ENCODE data around the gene ERMN.

DNA sequence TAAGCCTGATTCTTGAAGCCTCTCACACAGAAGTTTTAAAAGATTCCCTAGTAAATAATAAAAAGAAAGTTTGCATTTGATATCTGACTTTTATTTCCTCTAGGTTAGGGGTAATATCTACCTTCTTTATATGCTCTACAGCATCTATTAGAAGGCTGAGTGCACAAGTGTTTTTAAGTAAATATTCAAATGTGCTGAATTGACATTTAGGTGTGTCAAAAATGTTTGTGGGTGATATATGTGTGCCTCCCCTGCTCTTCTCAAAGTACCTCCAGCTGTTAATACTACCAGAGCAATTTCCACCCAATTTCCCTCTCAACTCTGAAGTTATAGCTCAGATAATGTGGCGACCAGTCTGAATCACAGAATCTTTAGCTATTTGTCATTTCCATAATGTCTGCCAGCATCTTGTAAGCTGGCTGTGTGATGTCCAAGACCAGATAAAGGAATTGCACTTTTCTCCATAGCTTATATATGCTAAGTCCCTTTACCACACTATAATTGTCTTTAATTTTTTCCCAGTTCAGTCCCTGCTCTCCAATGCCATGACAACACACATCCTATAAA, 24.4 kb upstream of the ERMN start:
- TF ChIP-seq, protein P1, sequence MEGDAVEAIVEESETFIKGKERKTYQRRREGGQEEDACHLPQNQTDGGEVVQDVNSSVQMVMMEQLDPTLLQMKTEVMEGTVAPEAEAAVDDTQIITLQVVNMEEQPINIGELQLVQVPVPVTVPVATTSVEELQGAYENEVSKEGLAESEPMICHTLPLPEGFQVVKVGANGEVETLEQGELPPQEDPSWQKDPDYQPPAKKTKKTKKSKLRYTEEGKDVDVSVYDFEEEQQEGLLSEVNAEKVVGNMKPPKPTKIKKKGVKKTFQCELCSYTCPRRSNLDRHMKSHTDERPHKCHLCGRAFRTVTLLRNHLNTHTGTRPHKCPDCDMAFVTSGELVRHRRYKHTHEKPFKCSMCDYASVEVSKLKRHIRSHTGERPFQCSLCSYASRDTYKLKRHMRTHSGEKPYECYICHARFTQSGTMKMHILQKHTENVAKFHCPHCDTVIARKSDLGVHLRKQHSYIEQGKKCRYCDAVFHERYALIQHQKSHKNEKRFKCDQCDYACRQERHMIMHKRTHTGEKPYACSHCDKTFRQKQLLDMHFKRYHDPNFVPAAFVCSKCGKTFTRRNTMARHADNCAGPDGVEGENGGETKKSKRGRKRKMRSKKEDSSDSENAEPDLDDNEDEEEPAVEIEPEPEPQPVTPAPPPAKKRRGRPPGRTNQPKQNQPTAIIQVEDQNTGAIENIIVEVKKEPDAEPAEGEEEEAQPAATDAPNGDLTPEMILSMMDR (conservative IDR thresholded peaks at IDR 0.05 in 1 of 2, IDR thresholded peaks at IDR 0.05 in 1 of 2; ENCODE audit: low read depth in 1 of 2, low read length in 2 of 2): no peak
- no peak for TF ChIP-seq EZH2 (IDR thresholded peaks at IDR 0.05; ENCODE audit: low read length, missing control alignments)

Data from fibroblast of lung (primary cell).